ENCODE data around the gene AGK.

Gene AGK

GRCh38 chr7:141651417-141651816 lies 100.2 kb downstream of the AGK start:
- Histone ChIP-seq H3K27ac (no peak overlapping the region), H3K4me3 (no peak overlapping the region)
- no peak for DNase-seq (ENCODE audit: low spot score)
- no peak for TF ChIP-seq CTCF (IDR thresholded peaks at IDR 0.05)

- Histone ChIP-seq H3K27ac (no peak overlapping the region), H3K4me3 (no peak overlapping the region)
- DNase-seq (ENCODE audit: low spot score) = no peak
- TF ChIP-seq CTCF (IDR thresholded peaks at IDR 0.05) = no peak
Observed at GRCh38 chr7:141652691-141653090, 101.5 kb downstream of the AGK start.

- Histone ChIP-seq H3K4me3 (no peak overlapping the region), H3K27ac (no peak overlapping the region)
- no peak for DNase-seq (ENCODE audit: low spot score)
- peak; percentile 33 for TF ChIP-seq CTCF (IDR thresholded peaks at IDR 0.05)
Observed at GRCh38 chr7:141654551-141654950, 103.3 kb downstream of the AGK start.

- no peak for TF ChIP-seq CTCF (IDR thresholded peaks at IDR 0.05)
- peak overlapping the region in 1 of 2 donors; percentile 8 for H3K27ac ChIP-seq
- no peak for DNase-seq (ENCODE audit: low spot score)
- H3K4me3 ChIP-seq = no peak overlapping the region
Observed at GRCh38 chr7:141659501-141659900, 108.3 kb downstream of the AGK start.

- H3K27ac ChIP-seq = peak overlapping the region in 1 of 2 donors; percentile 34
- no peak for DNase-seq (ENCODE audit: low spot score)
- TF ChIP-seq CTCF (IDR thresholded peaks at IDR 0.05) = no peak
- no peak overlapping the region for H3K4me3 ChIP-seq
Observed at GRCh38 chr7:141660259-141660658, 109.0 kb downstream of the AGK start.

- Histone ChIP-seq H3K27ac (no peak overlapping the region), H3K4me3 (no peak overlapping the region)
- DNase-seq (ENCODE audit: low spot score) = no peak
- no peak for TF ChIP-seq CTCF (IDR thresholded peaks at IDR 0.05)
Observed at GRCh38 chr7:141663081-141663849, 112.1 kb downstream of the AGK start.

- Histone ChIP-seq H3K4me3 (no peak overlapping the region), H3K27ac (no peak overlapping the region)
- DNase-seq (ENCODE audit: low spot score) = no peak
- TF ChIP-seq CTCF (IDR thresholded peaks at IDR 0.05) = no peak
Observed at GRCh38 chr7:141664450-141664849, 113.2 kb downstream of the AGK start.
